Stimulated activated CD8-positive, alpha-beta memory T cell treated with anti-CD3 and anti-CD28 coated beads, Interleukin-15, amount 100 ng/mL, for 1 hour (primary cell): ENCODE data around the gene CD2BP2.
"Not testable (repeated sequence)": the region's sequence is repeated elsewhere in the genome, so short reads cannot be mapped to it uniquely, and the experiment has no call there.

Experiments used
- DNase-seq: peaks from one replicate; pipeline ENCODE4 v3.0.0-alpha.2; 2020; ENCODE audit warnings: low read depth

Gene CD2BP2

DNA sequence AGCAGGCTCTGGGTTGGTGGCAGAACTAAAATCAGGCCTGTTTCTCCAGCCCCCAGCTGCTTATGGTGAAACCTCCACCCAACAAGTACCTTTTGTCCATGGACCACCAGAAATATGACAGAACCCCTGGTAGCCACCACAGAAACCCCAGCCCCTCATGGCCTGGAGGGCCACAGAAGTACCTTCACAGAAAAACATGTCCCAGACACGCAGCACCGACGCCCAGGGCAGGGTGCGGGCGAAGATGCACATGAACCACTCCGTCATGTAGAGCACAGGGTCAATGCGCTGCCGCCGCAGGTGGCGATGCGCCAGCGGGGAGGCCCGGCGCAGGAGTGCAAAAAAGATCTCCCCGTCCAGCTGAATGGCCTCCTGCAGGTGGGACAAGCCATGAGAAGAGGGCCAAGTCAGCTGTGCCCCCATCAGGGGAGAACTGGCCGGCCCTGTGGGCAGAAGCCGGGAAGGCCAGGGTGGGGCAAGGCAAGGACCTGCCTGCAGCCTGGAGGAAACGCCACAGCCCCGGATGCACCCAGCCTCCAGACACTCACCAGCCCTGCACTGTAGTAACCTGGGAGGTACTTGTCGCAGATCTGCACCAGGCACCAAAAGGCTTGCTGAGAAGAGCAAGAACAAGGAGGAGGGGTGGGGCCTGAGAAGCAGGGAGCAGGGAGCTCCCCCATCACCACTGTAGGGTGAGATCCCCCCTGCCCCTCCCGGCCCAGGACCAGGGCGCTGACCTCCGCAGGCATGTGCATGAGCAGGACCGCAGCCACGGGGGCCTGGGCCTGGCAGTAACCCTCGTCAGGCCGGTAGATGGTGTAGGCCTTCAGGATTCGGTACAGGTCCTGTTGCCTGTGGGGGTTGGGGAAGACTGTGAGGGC is 4.1 kb upstream of the CD2BP2 start:
- no peak for DNase-seq

DNA sequence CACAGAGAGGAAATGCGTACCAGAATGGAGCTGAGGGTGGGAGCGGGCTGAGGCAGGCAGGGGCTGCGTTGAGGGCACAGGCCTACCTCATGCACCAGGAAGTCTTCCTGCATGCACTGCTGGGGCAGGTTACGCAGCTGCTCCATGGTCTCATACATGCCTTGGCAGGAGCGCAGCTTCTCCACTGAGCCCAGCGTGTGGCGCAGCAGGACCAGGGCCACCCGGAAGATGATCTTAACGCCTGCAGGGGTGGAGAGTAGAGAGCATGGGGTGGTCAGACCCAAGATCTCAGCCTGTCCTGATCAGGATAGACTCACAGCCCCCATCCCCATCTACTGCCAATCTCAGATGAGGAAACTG is 3.4 kb upstream of the CD2BP2 start:
- no peak for DNase-seq

DNA sequence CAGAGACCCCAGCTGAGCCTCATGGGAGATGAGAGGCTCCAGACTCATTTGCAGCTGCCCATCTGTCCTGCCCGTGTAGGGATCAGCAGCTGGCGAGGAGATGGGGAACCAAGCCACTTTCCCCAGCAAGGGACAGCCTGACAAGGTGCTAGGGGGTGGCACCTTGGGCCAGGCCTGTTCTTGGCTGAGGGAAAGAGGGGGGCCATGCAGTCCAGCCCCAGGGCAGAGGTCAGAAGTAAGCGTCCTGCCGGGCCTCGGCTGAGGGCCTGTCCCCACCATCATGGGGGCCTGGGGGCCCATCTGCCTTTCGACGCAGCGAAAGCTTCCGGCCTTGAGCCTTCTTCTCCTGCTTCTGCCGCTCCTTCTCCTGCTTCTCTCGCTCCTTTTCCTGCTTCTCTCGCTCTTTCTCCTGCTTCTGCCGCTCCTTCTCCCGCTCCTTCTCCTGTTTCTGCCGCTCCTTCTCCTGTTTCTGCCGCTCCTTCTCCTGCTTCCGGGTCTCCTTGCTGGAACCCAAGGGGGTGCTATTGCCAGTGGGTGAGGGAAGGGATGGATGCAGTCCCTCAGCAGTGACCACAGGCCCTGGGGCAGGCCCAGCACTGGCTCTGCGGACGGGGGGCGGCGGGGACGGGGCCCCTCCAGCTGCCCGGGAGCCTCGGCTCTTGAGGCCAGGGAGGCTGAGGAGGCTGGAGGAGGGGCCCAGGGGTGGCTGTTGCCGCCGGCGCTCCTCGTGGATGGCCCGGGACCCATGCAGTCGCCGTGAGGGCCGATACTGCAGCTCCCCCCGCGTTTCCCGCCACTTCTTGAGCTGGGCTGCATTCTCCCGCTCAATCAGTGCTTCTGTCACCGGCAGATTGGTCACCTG is 2.8 kb upstream of the CD2BP2 start:
- DNase-seq, result no peak

DNA sequence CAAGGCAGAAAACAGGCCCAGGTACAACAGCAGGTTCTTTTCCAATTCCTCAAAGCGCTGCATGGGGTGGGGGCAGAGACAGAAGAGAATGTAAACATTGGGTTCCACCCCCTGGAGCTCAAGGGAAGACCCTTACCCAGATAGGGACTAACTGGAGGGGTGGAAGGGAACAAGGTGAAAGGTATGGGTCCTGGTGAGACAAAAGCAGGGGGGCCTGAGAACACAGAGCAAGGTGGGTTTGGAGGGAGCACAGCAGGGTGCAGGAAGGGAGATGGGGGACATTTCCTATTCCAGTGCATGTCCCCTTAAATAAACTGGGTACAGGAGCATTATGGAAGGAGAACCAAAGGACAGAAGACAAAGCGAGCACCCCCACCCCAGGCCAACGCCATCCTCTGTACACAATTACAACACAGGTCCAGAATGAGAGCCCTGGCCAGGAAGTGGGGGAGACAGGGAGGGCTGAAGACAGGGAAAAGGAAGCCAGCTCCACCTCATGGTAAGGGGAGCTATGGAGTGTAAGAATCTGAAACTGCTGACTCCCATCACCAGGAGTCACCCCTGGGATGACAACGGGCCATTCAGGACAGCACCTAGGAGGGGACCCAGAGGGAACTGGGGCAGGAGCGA is 2.1 kb upstream of the CD2BP2 start:
- no peak for DNase-seq

DNA sequence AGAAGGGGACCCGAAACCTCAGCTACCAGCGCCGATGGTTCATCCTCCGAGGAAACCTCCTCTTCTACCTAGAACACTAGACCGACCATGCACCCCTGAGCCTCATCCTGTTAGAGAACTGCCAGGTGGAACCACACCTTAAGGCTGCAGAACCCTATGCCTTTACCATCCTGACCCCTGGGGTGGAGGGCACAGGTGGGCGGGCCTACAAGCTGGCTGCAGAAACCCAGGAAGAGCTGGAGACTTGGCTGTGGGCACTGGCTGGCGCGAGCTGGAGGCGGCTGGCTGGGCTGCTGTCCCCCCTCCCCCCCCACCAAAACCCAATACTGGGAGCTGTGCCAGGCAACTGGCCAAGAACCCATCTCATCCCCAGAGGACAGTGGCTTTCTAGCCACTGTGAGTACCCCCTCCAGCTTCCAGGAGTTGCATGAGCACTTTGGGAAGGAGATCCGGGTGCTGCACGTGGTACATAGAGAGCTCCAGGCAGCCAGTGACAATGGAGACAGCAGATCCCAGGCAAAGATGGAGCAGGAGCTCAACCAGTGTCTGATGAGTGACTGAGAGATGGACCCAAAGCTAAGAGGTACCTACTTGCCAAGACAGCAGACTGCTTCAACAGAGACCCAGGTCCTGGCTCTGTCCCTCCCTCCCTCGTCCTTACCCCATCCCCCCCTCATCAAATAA is 1.4 kb upstream of the CD2BP2 start:
- no peak for DNase-seq

DNA sequence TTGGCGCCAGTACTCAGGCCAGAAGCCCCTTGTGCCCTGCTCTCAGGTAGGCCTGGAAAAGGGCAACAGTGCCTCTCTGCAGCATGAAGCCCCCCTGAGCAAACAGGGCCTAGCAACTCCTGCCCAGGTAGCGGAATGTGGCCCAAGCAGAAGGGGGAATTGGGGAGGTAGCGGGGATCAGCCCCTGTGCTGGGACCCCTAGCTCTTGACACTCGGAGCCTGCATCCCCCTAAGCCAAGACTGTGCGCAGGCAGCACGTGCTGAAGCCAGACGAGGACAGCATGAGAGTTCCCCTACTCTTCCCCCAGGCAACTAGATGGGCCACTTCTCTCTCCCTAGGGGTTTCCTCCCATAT is 823 bp upstream of the CD2BP2 start:
- DNase-seq, result no peak

DNA sequence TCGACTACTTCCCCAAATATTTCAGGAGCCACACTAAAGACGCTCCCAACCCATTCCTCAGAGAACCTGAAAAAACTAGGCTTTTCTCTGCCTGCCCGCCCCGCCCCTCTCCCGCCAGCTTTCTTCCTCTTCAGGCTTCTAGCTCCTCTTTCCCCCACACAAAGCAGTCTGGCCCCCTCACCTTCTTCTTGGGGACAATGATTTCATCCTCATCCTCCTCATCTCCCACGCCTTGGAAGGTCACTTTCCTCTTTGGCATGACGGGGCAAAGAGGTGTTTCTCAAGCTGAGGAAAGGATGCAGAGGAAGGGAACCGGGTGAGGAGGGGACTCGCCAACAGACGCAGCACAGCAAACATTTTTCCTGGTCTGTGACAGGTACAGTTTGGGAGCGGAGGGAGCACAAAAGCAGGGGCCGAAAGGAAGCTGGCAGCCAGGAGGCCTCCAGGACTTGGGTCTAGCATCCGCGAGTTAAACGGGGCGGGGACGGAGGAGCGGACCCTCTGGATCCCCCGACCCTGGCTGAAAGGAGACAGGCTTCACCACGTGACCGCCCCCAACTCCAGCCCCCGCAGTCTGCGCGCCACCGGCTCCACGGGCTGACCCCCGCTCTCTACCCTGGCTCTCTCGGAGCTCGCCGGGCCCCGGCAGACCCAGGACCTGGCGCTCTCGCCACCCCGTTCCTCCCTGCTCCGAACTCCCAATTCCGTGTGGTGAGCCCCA is 525 bp downstream of the CD2BP2 start:
- no peak for DNase-seq

DNA sequence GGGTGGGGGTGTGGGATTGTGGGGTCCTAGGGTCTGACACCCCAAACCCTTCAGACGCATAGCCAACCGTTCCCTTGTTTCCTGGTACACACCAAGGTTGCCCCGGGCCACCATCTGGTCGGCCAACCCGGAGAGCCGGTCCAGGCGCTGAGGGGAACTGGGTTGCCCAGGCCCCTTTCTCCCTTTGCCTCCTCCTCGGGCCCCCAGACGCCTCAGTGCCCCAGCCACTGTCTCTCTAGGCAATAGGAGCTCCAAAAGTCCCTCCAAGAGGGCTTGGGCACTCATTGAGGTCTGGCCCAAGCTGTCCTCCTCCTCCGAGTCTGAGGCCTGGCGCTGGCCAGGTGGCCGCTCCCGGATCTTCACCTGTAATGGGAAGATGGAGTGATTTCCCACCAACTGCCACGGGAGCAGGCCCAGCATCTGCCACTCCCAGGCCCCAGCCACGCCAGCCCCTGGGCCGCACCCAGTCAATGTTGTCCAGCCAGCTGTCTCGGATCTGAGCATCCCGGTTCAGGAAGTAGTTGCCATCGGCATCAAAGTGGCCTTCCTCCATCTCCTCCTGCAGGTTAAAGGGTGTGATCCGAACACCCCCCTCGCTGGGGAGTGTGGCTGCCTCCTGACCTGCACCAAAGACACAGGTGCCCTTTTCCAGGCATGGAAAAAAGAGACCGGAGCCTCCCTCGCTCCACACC is 1.5 kb downstream of the CD2BP2 start:
- no peak for DNase-seq

DNA sequence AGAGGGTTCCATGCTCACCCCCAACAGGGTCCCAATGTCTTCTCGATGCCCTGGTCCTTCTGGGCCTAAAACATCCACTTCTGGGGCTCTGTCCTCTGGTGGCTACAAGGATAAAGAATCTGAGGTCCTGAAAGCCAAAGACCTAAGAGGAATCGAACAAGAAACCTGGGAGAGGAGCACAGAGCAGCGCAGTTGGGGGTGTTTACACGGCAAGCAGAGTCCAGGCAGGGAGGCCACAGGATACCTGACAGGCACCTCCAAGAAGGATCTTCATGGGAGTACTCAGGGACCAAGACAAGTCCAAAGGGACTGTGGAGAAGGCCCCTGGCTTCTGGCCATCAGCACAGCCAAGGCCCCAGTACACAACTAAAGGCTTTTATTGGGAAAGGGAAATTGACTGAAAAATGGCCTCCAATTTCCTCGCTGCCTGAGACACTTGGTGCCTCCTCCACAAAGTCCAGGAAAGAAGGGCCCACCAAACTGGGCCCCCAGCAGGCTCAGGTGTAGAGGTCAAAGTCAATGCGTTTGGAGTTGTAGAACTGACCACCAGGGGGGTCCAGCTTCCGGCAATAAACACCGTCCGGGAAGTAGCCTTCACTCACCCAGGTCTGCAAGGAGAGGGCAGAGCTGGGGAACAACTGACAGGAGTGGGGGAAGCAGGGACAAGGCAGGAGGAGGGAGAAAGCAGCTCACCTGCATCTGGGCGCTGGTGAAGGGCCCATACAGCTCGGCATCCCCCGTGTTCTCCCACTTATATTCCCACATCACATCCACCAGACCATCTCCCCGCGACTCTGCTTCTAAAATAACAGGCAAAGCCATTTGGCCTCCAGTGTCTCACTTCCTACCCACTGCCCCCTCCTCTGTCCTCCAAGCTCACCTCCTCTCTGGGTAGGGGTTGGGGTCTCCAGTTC is 2.4 kb downstream of the CD2BP2 start:
- DNase-seq, result no peak

DNA sequence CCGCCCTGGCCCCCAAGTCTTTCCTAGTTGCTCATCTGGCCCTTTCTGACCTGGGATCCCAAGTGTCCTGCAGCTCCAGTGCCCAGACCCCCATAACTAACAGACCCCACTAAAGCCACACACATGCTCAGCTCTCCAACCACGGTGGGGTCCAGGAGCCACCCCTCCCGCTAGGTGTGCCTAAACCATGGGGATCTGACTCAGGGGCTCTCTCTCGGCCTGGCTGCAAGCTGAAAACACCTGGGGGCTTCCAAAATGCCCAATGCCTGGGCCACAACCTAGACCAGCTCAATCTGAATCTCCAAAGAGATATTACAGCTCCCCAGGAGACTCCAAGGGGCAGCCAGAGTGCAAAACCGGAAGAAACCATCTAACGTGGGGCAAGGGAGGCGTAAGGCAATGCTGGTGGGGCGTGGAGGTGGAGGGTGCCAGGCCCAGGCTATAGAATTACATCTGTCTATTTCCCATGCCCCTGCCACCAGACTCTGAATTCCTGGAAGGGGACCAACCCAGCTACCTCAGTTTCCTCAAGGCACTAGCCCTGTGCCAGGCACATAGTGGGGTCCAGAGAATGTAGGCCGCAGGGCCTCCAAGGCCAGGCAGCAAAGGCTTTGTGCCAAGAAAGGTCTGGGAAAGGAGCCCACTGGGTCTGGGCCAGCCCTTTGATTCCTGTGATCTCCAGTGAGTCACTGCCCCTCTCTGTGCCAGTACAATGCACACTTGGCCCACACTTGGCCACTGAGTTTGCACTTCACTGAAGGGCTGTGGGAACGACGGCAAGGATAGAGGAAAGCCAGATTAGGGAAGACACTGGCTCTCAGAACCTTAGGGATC is 3.3 kb downstream of the CD2BP2 start:
- DNase-seq, result no peak

DNA sequence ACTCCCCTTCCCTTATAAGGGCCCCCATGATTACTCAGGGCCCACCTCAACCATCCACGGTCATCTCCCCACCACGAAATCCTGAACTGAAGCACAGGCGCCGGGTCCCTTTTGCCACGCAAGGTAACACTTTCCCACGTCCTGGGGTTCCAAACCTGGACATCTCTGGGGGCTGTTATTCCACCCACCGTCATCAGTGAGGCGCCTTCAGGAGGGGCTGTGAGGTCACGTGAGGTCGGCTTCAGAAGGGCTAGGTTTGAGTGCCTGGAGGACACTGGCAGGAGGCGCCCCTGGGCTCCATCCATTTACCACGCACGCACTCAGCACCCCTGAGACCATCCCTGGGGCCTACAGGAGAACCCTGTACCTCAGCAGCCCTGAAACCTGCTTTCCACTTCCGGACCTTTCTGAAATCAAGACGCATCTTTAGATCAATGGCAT is 4.1 kb downstream of the CD2BP2 start:
- no peak for DNase-seq

DNA sequence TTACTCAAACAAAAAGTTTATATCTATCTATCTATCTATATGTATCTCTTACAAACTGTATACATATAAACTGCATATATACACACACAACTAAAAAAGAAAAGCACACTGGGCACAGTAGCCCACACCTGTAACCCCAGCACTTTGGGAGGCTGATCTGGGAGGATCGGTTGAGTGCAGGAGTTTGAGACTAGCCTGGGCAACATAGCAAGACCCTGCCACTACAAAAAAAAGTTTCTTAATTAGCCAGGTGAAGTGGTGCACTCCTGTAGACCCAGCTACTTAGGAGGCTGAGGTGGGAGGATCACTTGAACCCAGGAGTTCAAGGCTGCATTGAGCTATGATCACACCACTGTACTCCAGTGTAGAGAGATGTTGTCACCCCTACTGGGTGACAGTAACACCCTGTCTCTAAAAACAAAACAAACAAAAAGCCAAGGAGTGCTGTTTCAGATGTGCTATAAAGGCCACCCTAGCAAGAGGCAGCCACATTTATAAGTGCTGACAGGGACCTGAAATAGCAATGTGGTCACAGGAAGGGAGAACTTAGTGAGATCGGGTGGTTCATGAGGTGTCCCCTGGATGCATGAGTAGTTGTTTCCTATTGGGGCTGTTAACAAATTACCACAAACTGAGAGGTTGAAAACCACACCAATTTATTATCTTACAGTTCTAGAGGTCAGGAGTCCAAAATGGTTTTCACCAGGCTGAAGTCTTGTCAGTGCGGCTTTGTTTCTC is 4.8 kb downstream of the CD2BP2 start:
- DNase-seq, result no peak

DNA sequence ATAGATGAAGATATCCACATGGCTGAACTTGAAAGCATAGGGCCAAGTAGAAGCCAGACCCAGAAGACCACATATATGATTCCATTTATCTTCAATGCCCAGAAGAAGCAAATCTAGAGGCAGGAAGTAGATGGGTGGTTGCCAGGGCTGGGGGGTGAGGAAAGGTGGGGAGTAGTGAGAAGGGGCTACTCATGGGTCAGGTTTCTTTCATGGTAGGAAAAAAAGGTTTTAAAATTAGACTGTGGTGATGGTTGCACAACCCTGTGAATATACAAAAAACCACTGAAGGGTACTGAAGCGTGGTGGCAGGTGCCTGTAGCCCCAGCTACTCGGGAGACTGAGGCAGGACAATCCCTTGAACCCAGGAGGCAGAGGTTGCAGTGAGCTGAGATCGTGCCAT is 5.4 kb downstream of the CD2BP2 start:
- DNase-seq, result no peak

DNA sequence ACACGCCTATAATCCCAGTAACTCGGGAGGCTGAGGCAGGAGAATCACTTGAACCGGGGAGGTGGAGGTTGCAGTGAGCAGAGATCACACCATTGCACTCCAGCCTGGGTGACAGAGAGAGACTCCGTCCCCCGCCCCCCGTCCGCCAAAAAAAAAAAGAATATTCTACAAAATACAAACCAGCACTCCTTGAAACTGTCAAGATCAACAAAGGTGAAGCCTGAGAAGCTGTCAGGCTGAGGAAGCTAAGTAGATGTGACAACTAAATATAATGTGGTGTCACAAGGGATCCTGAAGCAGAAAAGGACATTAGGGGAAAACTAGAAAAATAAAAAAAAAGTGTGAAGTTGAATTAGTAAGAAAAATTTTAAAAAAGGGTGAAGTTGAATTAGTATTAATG is 6.2 kb downstream of the CD2BP2 start:
- DNase-seq, result no peak

DNA sequence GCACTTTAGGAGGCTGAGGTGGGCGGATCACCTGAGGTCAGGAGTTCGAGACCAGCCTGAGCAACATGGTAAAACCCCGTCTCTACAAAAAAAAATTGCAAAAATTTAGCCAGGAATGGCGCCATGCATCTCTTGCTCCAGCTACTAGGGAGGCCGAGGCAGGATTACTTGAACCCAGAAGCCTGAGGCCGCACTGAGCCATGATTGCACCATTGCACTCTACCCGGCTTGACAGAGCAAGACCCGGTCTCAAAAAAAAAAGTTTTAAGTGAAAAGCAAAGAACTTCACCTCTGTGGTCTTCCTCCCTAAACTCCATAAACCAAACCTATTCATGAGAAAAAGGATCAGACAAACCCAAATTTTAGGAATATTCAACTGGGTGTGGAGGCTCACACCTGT is 7.0 kb downstream of the CD2BP2 start:
- no peak for DNase-seq

DNA sequence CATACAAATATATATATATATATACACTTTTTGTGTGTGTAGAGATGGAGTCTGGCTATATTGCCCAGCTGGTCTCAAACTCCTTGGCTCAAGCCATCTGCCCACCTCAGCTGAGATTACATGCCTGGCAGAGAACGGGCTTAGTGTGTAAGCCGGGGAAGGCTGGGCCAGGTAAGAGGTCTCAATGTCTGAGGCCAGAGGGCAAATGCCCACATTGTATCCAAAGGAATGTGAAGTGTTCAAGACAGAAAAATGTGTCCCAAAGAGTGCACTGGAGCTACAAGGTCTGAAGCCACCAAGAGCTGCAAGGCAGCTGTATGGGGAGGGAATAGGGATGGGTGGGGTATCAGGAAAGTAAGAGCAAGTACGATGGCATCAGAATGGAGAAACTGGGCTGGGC is 8.8 kb downstream of the CD2BP2 start:
- DNase-seq, result no peak

DNA sequence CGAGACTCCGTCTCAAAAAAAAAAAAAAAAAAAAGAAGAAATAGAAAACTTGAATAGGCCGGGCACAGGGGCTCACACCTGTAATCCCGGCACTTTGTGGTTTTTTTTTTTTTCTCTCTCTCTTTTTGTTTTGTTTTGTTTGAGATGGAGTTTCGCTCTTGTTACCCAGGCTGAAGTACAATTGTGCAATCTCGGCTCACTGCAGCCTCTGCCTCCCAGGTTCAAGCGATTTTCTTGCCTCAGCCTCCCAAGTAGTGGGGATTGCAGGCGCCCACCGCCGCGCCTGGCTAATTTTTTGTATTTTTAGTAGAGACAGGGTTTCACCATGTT is 11.7 kb downstream of the CD2BP2 start:
- not testable (repeated sequence) for DNase-seq

DNA sequence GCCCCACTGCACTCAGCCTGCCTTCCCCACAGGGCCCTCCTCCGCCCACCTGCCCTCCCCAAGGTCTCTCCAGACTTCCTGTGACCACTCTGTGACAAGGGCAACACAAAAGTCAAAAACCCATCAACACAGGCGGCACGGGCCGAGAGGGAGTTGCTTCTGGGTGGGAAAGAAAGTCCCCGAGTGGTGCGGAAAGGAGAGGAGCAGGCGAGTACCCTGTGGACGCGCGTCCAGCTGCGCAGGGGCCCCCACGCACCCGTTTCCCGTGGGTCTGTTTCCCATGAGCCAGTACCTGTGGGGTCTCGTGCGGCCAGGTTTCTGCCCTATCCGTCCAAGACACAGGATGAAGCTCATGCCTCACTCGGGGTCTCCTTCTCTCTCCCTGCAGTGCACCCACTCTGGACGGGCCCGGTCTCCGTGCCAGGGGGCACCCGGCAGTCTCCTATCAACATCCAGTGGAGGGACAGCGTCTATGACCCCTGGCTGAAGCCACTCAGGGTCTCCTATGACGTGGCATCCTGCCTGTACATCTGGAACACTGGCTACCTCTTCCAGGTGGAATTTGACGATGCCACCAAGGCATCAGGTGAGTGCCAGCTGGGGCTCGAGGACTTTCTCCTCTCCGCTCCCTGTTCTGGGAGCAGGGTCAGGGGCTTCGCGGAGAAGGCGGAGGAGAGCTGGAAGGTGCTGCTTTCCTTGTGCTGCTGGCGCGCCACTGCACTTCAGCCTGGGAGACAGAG is 12.2 kb downstream of the CD2BP2 start:
- DNase-seq, result no peak
